RWPE2 (cell line): ENCODE measurements around the gene TNP2.

Source experiments
- ATAC-seq: fragments of 200-7000 bp; cut with Tn5 transposase; 3 replicates; pipeline ENCODE4 v1.9.1; 2021; ENCODE audit warnings: low read depth
- DNase-seq: peaks from one replicate; pipeline ENCODE4 v3.0.0-alpha.2; 2020; ENCODE audit warnings: low spot score
- H3K27ac ChIP-seq: fragments of 450-650 bp; 2 replicates; pipeline ENCODE4 v1.5.1; 2017; ENCODE audit warnings: mild to moderate bottlenecking; ENCODE audit not compliant: poor library complexity, severe bottlenecking
- H3K27me3 ChIP-seq: fragments of 250-450 bp; sonication (Bioruptor Pico); 2 replicates; pipeline ENCODE4 v1.5.1; 2021; ENCODE audit warnings: mild to moderate bottlenecking, moderate library complexity; ENCODE audit not compliant: insufficient read depth, poor library complexity, severe bottlenecking
- H3K36me3 ChIP-seq: fragments of 250-450 bp; sonication (Bioruptor Pico); 2 replicates; pipeline ENCODE4 v1.5.1; 2020; ENCODE audit warnings: low read depth, mild to moderate bottlenecking, moderate library complexity
- H3K4me1 ChIP-seq: fragments of 250-450 bp; sonication (Bioruptor Pico); 2 replicates; pipeline ENCODE4 v1.5.1; 2021; ENCODE audit warnings: mild to moderate bottlenecking, moderate library complexity; ENCODE audit not compliant: insufficient read depth, poor library complexity, severe bottlenecking
- H3K4me3 ChIP-seq: fragments of 250-450 bp; sonication (Bioruptor Pico); 2 replicates; pipeline ENCODE4 v1.5.1; 2021; ENCODE audit warnings: mild to moderate bottlenecking, moderate library complexity; ENCODE audit not compliant: severe bottlenecking
- H3K9me3 ChIP-seq: fragments of 250-450 bp; sonication (Bioruptor Pico); 2 replicates; pipeline ENCODE4 v1.5.1; 2021; ENCODE audit warnings: mild to moderate bottlenecking, moderate library complexity; ENCODE audit not compliant: severe bottlenecking
- CTCF ChIP-seq: fragments of 450-650 bp; IDR thresholded peaks from one replicate; pipeline ENCODE4 v1.5.1; 2017; ENCODE audit warnings: mild to moderate bottlenecking, moderate library complexity; ENCODE audit not compliant: poor library complexity, severe bottlenecking

The TNP2 gene

GRCh38 chr16:11256661-11257130 is 12.4 kb downstream of the TNP2 start:
- H3K36me3 ChIP-seq = no peaks in the 10 kb centered on the region
- no peaks in the 10 kb centered on the region for H3K9me3 ChIP-seq
- H3K4me1 ChIP-seq = no peaks in the 10 kb centered on the region
- H3K4me3 ChIP-seq = peak overlapping the region; percentile 93
- no peaks in the 10 kb centered on the region for H3K27me3 ChIP-seq
- DNase-seq = no peak
- ATAC-seq = peak; percentile 42
- no peak for TF ChIP-seq CTCF
- peak overlapping the region; percentile 64 for H3K27ac ChIP-seq

GRCh38 chr16:11255737-11256660 is 13.1 kb downstream of the TNP2 start, which contains the start of gene SOCS1:
TSS of gene SOCS1 (minus strand) at chr16:11256204. CDS start at chr16:11255478, 726 bp downstream.
- peak within 1 kb of the TSS; percentile 93 for H3K4me3 ChIP-seq
- no peaks in the 10 kb centered on the region for H3K9me3 ChIP-seq
- peak; percentile 96 for TF ChIP-seq CTCF
- DNase-seq = no peak
- H3K4me1 ChIP-seq = no peaks in the 10 kb centered on the region
- H3K27ac ChIP-seq = peak within 1 kb of the TSS; percentile 64
- H3K36me3 ChIP-seq = no peaks in the 10 kb centered on the region
- ATAC-seq = peak; percentile 62
- H3K27me3 ChIP-seq = no peaks in the 10 kb centered on the region

GRCh38 chr16:11254913-11255736 is 14.0 kb downstream of the TNP2 start:
- Histone ChIP-seq H3K27ac (peak overlapping the region; percentile 64), H3K27me3 (no peaks in the 10 kb centered on the region), H3K4me3 (peak overlapping the region; percentile 93), H3K4me1 (no peaks in the 10 kb centered on the region), H3K9me3 (no peaks in the 10 kb centered on the region), H3K36me3 (no peaks in the 10 kb centered on the region)
- ATAC-seq (peak; percentile 7), DNase-seq (no peak)
- TF ChIP-seq CTCF = no peak

GRCh38 chr16:11253995-11254912 is 14.9 kb downstream of the TNP2 start:
- Histone ChIP-seq H3K4me1 (no peaks in the 10 kb centered on the region), H3K4me3 (peak overlapping the region; percentile 93), H3K27me3 (no peaks in the 10 kb centered on the region), H3K9me3 (no peaks in the 10 kb centered on the region), H3K27ac (no peak overlapping the region), H3K36me3 (no peaks in the 10 kb centered on the region)
- no peak for DNase-seq
- TF ChIP-seq CTCF = no peak
- ATAC-seq = no peak
